GM23338 (cell line): Measurements from ENCODE around the gene SYNGR3. TPM values are rescaled to one million over a fixed set of nuclear protein-coding genes. Genes with fewer than 3 reads are reported as not detected.

Source experiments
- ATAC-seq: fragments of 200-7000 bp; cut with Tn5 transposase; 3 replicates; pipeline ENCODE4 v1.9.1; 2020
- DNase-seq: peaks from one replicate; pipeline ENCODE4 v3.0.0-alpha.2; 2015; ENCODE audit warnings: low spot score
- H2AFZ ChIP-seq: fragments of 200-600 bp; sonication (generic); 2 replicates; pipeline ENCODE4 v1.8.0; 2016; ENCODE audit warnings: antibody characterized with exemption, mild to moderate bottlenecking, moderate library complexity
- H3F3A ChIP-seq: fragments of 200-600 bp; sonication (generic); replicated peaks from 2 replicates; pipeline ENCODE4 v1.8.0; 2017; ENCODE audit warnings: antibody characterized with exemption, mixed run types, low read depth
- H3K27ac ChIP-seq: fragments of 200-600 bp; sonication (generic); 2 replicates; pipeline ENCODE4 v1.6.1; 2016; ENCODE audit warnings: low read depth
- H3K27me3 ChIP-seq: fragments of 200-600 bp; sonication (generic); 2 replicates; pipeline ENCODE4 v1.8.0; 2016; ENCODE audit warnings: mild to moderate bottlenecking, mixed run types, moderate library complexity; ENCODE audit not compliant: insufficient read depth
- H3K36me3 ChIP-seq: fragments of 200-600 bp; sonication (generic); 2 replicates; pipeline ENCODE4 v1.8.0; 2016; ENCODE audit warnings: mild to moderate bottlenecking; ENCODE audit not compliant: insufficient read depth
- H3K4me1 ChIP-seq: fragments of 200-600 bp; sonication (generic); 2 replicates; pipeline ENCODE4 v1.8.0; 2016; ENCODE audit warnings: mild to moderate bottlenecking, moderate library complexity; ENCODE audit not compliant: insufficient read depth
- H3K4me2 ChIP-seq: fragments of 200-600 bp; sonication (generic); 2 replicates; pipeline ENCODE4 v1.7.1; 2017; ENCODE audit warnings: mixed run types
- H3K4me3 ChIP-seq: fragments of 200-600 bp; sonication (generic); 2 replicates; pipeline ENCODE4 v1.6.1; 2016; ENCODE audit warnings: mixed run types
- H3K79me2 ChIP-seq: fragments of 200-600 bp; sonication (generic); replicated peaks from 2 replicates; pipeline ENCODE4 v1.8.0; 2017; ENCODE audit warnings: mild to moderate bottlenecking; ENCODE audit not compliant: insufficient read depth
- H3K9me2 ChIP-seq: fragments of 200-600 bp; sonication (generic); 2 replicates; pipeline ENCODE4 v1.8.0; 2017; ENCODE audit not compliant: insufficient read depth
- H4K20me1 ChIP-seq: fragments of 200-600 bp; sonication (generic); replicated peaks from 2 replicates; pipeline ENCODE4 v1.8.0; 2017; ENCODE audit warnings: mild to moderate bottlenecking; ENCODE audit not compliant: insufficient read depth
- H3K27ac Mint-ChIP-seq: 2 replicates; pipeline ENCODE4 v1.8.0; 2020; ENCODE audit warnings: inconsistent platforms, mild to moderate bottlenecking, moderate library complexity, mixed read lengths
- H3K27me3 Mint-ChIP-seq: 3 replicates; pipeline ENCODE4 v1.8.0; 2022; ENCODE audit warnings: low read depth, mild to moderate bottlenecking, moderate library complexity, mixed read lengths, inconsistent platforms; ENCODE audit not compliant: insufficient read depth, poor library complexity
- H3K36me3 Mint-ChIP-seq: 3 replicates; pipeline ENCODE4 v1.8.0; 2021; ENCODE audit warnings: low read depth, mild to moderate bottlenecking, inconsistent platforms, moderate library complexity, mixed read lengths
- H3K4me1 Mint-ChIP-seq: 3 replicates; pipeline ENCODE4 v1.8.0; 2020; ENCODE audit warnings: mild to moderate bottlenecking, inconsistent platforms, mixed read lengths
- H3K4me3 Mint-ChIP-seq: 3 replicates; pipeline ENCODE4 v1.8.0; 2021; ENCODE audit warnings: moderate library complexity, mild to moderate bottlenecking, inconsistent platforms, mixed read lengths
- H3K9me3 Mint-ChIP-seq: 3 replicates; pipeline ENCODE4 v1.8.0; 2020; ENCODE audit warnings: moderate library complexity, mild to moderate bottlenecking, inconsistent platforms, mixed read lengths
- EZH2phosphoT487 ChIP-seq: fragments of 200-600 bp; sonication (generic); IDR thresholded peaks from one replicate; pipeline ENCODE4 v1.8.1; 2018; ENCODE audit warnings: antibody characterized with exemption; ENCODE audit not compliant: unreplicated experiment
- POLR2AphosphoS5 ChIP-seq: IDR thresholded peaks from 2 replicates; pipeline ENCODE4 v1.6.1; 2016; ENCODE audit warnings: antibody characterized with exemption, low read depth
- ZNF114 ChIP-seq: fragments of 250-450 bp; sonication (Bioruptor Pico); IDR thresholded peaks from 2 replicates; pipeline ENCODE4 v1.5.0; 2020; ENCODE audit warnings: mild to moderate bottlenecking, moderate library complexity
- ZNF462 ChIP-seq: fragments of 250-450 bp; sonication (Bioruptor Pico); IDR thresholded peaks from 2 replicates; pipeline ENCODE4 v1.5.0; 2020; ENCODE audit warnings: mild to moderate bottlenecking, moderate library complexity
- polyA plus RNA-seq: library from polyadenylated mRNA; unstranded; fragments of >200 nt; fragmentation: Nextera tagmentation; extraction: Ambion mirVana; gene quantifications from 2 replicates; pipeline ENCODE4 v1.2.1, GENCODE V29; 2016
- total RNA-seq: library from RNA; depleted of rRNA; stranded (reverse); fragments of >200 nt; shearing (Covaris generic); gene quantifications from 2 replicates; pipeline ENCODE4 v1.2.3, GENCODE V29; 2014

SYNGR3 gene
- total and polyA plus RNA-seq, 2 experiments from 2014 or later = 45.4 to 77.7 TPM

GRCh38 chr16:1993731-1994131 is 4.0 kb downstream of the SYNGR3 start (continued):
- TF ChIP-seq ZNF462 (CRISPR knock-in tag) (no peak), EZH2phosphoT487 (no peak), POLR2AphosphoS5 (no peak)

DNA sequence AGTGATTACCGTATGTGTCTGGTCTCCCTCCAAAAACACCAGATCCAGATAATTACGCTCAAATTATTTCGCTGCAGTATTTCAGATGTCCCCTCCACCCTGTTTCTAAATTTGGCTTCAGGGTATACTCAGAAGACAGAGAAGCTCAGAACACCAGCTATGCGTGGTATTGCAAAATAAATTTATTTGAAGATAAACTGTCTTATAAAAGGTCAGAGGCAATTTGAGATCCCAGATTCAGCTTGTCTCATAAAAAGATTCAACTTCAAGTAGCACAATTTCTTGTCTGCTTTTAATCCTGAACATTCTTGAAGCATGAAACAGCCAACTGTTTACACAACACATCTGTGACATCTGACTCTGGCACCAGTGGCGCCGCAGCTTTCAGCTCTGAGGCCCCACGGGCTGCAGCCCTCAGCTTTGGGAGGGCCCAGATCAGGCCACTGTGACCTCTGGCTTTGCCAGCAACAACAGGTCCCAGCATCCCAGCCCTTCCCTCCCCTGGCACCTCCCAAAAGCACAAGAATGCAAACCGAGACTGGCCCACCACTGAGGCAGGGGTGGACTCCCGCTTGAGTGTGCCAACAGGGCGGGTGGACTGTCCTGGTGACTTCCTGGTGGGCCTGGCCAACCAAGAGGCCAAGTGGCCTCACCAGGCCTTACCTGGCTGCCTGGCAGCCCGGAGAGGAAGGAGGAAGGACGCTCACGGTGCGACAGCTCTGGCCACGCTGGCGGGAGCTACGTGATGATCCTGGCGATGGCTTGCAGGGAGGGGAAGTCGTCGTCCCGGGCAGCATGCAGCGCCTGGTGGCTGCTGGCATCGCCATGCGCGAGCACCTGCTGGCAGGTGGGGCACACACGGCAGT is 8.0 kb downstream of the SYNGR3 start:
- peaks cover 3% of the 10 kb centered on the region for H3K27me3 Mint-ChIP-seq
- peaks cover 2% of the 10 kb centered on the region; the same call in 2 of the 3 replicates for H3K4me1 Mint-ChIP-seq
- no peaks in the 10 kb centered on the region for H3K9me3 Mint-ChIP-seq
- Histone ChIP-seq H3K9me2 (no peaks in the 10 kb centered on the region), H3K4me2 (no peak overlapping the region), H3K27me3 (no peaks in the 10 kb centered on the region), H2AFZ (no peak overlapping the region), H3K79me2 (peaks cover 4% of the 10 kb centered on the region; the same call in 1 of the 2 replicates), H3K4me3 (no peak overlapping the region), H3F3A (0 out of 2 replicates have a peak, but pooled peaks cover 10% of the 10 kb centered on the region), H3K4me1 (no peaks in the 10 kb centered on the region), H3K36me3 (no peaks in the 10 kb centered on the region; the same call in 1 of the 2 replicates), H3K27ac (no peak overlapping the region), H4K20me1 (peaks cover 2% of the 10 kb centered on the region; the same call in 1 of the 2 replicates)
- no peak overlapping the region; the same call in 2 of the 3 replicates for H3K4me3 Mint-ChIP-seq
- DNase-seq = no peak
- no peak overlapping the region for H3K27ac Mint-ChIP-seq
- no peak for ATAC-seq
- TF ChIP-seq ZNF114 = no peak
- H3K36me3 Mint-ChIP-seq = peaks cover 31% of the 10 kb centered on the region
